ENCODE data around the gene C8G.
A peak's percentile ranks its signal among the peaks of the same experiment; 100 is the strongest.

The C8G gene

GRCh38 chr9:136942112-136942880 lies 2.7 kb upstream of the C8G start:
- DNase-seq: no peak

GRCh38 chr9:136942881-136943230 lies 2.2 kb upstream of the C8G start:
- DNase-seq: no peak

- DNase-seq: no peak
Observed at GRCh38 chr9:136943291-136944211, 1.5 kb upstream of the C8G start.

GRCh38 chr9:136944212-136944518 lies 878 bp upstream of the C8G start:
- DNase-seq: no peak

- DNase-seq: no peak
Observed at GRCh38 chr9:136945333-136946227, 537 bp downstream of the C8G start.

- DNase-seq: no peak
Observed at GRCh38 chr9:136946228-136947027, 1.4 kb downstream of the C8G start.

- DNase-seq: no peak
Observed at GRCh38 chr9:136947028-136947891, 2.2 kb downstream of the C8G start.

- DNase-seq: no peak
Observed at GRCh38 chr9:136947955-136948510, 3.0 kb downstream of the C8G start.

- DNase-seq: no peak
Observed at GRCh38 chr9:136949239-136949816, 4.3 kb downstream of the C8G start.

GRCh38 chr9:136949817-136950655 lies 5.0 kb downstream of the C8G start:
- DNase-seq: peak; percentile 88

GRCh38 chr9:136950656-136951276 lies 5.7 kb downstream of the C8G start:
- no peak for DNase-seq

GRCh38 chr9:136951541-136952320 lies 6.7 kb downstream of the C8G start, which contains the start of gene LCN12:
TSS of gene LCN12 (plus strand) at chr9:136952273. CDS start at chr9:136952328, 55 bp downstream.
- DNase-seq: no peak

- DNase-seq: no peak
Observed at GRCh38 chr9:136952321-136952850, 7.3 kb downstream of the C8G start.

GRCh38 chr9:136952876-136953770 lies 8.1 kb downstream of the C8G start:
- DNase-seq: no peak

- no peak for DNase-seq
Observed at GRCh38 chr9:136953771-136954269, 8.8 kb downstream of the C8G start.

GRCh38 chr9:136954270-136955083 lies 9.4 kb downstream of the C8G start:
- DNase-seq: no peak

Measured in left hindlimb (tissue), 1 donor.